Globus pallidus (tissue), 1 donor: ENCODE data around the gene RSRC1.
"Not testable (repeated sequence)": the region's sequence is repeated elsewhere in the genome, so short reads cannot be mapped to it uniquely, and the experiment has no call there.

Source experiments
- DNase-seq: peaks from one replicate; pipeline ENCODE4 v3.0.0-alpha.2; 2015; ENCODE audit warnings: low spot score

The RSRC1 gene

DNA sequence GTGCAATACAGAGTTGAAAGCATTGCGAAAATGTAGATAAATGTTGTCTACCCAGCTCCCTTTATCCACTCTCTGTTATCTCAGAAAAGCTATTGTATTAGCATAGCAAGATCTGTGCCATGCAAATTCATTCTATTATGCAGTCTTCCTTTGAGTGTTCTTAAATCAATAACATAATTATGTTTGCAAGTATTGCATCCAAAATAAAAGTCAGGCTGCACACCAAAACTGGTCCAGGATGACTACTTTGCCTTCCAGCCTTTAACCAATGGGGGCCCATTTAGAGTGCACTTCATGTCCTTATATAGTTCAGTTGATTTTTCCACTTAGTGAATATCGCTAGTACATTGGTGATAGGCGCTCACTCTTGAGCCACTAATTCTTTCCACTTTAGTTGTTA lies 353.7 kb downstream of the RSRC1 start:
- DNase-seq, result no peak

DNA sequence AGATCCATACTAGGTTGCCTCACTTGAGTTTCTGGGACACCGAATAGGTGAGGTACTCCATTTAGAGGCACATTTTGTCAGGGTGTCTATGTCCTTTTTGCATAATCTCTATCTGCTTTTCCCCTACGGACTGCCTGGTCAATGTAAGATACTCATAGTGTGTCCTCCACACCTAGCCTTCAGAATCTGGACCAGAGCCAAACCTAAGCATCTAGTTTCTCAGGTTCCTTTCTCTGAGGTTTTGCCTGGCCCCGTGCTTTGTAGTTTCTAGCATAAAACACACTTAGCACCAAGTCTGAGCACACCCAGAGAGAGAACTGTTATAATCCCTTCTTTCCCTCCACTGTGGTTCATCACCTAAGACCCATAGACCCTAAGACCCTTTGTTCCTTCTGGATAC lies 355.2 kb downstream of the RSRC1 start:
- no peak for DNase-seq

DNA sequence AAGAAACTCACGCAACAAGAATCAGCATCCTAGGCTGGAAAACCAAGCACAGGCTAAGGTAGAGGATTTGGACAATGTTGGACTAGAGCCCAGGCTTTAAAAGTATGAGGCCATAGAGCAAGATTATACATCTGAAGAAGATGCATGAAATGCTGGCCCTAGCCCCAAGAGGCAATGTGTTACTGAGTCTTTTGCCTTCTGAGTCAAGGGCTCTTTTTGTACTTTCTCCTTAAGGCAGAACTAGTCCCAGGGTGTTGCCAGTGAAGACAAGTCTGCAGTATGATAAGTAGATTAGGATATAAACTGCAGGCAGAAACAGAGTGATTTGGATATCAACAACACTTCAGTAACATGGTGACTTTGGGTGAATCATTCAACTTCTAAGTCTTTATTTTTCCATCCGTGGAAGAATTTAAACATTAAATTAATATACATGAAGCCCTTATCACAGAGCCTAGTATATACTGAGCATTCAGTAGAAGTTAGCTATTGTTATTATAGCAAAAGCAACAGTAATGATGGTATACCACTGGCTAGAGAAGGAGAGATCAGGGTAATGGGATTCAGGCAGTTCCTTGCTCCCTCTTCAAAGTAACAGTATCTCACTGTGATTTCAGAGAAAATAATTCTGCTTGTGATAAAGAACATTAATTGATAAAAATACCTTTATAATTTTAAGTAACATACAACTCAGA lies 361.2 kb downstream of the RSRC1 start:
- DNase-seq, result no peak

DNA sequence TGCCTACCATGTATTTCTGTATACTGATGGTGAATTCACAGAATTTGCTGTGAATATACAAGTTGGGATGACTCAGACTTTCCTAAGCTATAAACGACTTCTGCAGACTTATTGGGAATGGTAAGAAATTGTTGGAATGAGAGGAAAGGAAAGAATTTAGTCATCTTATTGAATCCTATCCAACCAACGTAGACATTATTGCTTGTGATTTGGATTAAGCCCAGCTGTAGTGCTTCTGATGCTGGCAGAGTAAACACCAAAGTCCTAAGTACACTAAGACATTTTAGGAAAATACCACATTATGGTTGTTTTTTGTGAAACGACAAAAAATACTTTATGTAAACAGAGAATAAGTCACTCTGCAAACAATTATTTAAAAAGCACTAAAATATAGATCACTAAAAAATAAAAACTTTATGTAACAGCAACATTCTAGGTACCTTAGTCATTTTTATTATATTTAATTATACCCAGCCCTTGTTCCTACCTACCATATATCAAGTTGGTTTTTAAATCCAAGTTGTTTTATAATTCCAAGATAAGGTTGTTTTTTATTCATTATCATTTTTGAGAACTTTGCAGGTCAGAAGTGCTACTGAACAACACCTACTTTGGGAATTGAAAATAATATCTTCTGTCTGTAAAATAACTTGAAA lies 361.9 kb downstream of the RSRC1 start:
- DNase-seq, result no peak

DNA sequence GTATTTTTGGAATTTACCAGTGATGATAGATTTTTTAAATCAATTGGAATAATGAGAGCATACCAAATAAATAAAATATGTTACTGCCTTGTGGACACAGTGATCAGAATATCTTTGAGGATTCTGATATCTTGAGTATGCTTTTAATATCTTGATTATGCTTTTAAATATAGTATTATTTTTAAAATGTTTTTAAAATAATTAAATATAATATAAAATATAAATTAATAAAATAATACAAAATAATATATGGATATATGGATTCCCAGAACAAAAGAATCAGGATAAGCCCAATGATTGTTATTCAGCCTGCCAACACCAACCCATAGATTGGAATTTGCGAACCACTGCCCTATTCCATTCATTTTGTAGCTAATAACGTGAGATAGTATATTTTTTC lies 369.2 kb downstream of the RSRC1 start:
- DNase-seq, result no peak

DNA sequence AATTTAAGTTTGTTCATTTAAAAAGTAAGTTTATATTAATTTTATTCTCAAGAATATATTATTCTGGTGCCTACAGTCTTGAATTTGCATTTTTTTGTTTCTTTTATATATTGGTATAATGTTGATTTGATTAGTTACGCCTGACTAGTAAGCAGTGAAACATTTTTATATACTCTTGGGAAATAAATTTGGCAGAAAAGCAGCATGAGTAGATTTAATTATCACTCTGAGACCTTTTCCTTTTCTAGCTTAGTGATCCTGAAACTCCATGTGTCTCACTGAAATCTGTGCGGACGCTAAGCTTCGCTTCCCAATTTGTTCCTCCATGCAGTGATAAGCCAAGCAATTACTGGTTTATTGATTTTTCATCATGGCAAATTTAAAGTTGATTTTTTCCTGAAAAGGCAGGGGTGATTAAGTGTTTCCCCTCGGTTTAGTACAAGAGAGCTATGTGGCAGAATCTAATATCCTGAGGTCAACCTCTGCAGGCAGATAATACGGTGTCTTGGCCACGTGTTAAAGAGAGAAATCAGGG lies 373.9 kb downstream of the RSRC1 start:
- no peak for DNase-seq

DNA sequence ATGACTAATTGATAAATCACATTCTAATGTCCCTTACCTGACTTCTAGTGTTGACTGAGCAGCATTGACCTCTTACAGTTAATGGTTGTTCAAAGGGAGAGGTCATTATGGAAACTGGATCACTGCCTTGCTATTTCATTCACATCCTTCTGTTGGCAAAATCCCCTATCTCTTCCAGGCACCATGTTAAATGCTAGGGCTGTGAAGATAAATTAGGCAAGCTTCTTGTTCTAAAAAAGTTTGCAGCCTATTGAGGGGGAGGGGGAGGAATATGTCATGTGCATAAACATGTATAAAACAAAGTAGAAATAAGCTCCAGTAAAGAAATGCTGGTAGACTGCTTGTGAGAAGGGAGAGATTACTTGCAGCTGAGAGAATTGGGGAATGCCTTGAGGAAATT lies 376.3 kb downstream of the RSRC1 start:
- DNase-seq, result no peak

DNA sequence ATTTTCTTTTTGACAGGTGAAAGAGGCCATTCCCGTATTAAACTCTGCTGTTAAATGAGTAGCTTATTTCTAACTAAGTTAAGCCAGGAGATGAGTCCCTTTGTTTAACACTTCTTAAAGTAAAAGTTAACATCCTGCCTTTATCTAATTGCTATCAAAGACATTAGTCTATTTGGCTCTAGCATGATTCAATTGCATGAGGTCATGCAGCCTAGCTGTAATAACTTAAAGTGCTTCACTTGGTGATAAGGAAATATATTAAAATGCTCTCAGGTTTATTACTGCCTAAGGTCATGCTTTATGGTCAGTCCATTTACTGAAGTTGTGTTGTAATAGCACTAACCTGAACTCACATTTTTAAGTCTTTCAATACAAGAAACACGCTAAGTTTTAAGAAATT lies 378.8 kb downstream of the RSRC1 start:
- no peak for DNase-seq

DNA sequence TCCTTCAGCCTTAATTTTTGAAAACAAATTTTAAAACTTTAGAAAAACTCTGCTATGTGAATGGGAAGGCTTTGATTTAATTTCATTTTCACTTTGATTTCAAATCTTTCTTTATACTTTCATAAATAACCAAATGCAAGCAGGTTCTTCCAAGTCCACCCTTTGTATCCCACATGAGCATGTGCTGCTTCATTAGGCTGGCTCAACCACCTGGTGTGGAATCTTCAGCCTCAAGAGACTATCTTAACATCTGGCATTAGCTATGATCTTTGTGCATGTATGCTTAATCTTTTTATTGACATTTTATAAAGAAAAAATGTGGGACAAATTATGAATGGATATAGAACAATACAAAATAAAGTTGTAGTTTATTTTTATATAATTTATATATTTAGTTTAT lies 379.3 kb downstream of the RSRC1 start:
- DNase-seq, result no peak

DNA sequence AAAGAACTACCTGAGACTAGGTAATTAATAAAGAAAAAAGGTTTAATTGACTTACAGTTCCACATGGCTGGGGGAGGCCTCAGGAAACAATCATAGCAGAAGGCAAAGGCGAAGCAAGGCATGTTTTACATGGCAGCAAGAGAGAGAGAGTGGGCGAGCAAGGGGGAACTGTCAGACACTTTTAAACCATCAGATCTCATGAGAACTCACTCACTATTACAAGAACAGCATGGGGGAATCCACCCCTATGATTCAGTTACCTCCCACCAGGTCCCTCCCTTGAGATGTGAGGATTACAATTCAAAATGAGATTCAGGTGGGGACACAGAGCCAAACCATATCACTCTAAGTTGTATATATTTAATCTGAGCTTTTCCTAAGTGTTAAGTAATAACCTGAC lies 382.1 kb downstream of the RSRC1 start:
- DNase-seq, result no peak

DNA sequence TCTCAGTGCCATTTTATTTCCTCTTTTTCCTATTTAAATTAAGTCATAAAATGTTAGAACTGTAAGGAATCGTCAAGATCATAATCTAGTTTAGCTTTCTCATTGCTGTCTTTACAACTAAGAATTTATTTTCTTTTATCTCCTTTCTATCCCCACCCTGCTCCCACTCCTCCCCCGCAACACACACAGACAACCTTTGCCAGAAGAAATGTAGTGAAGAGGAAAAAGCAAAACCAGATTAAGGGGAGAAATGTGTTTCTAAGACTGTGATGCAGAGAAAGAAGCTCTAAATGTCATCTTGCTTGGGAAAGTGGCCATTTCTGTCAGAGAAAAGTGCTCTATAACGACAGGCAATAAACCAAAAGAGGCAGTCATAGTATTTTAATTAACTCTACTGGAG lies 382.8 kb downstream of the RSRC1 start:
- DNase-seq, result no peak

DNA sequence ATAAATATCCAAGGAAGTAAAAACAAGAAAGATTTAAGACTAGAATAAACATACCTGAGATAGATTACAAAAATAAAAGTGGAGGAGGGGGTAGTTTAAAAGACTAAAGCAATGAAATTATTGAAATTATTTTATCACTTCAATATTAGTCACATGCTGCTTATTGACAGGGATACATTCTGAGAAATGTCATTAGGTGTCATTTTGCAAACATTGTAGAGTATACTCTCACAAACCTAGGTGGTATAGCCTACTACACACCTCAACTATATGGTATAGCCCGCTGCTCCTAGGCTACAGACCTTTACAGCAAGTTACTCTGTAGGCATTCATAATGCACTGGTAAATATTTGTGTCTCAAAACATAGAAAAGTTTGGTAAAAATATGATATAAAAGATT lies 384.0 kb downstream of the RSRC1 start:
- no peak for DNase-seq

DNA sequence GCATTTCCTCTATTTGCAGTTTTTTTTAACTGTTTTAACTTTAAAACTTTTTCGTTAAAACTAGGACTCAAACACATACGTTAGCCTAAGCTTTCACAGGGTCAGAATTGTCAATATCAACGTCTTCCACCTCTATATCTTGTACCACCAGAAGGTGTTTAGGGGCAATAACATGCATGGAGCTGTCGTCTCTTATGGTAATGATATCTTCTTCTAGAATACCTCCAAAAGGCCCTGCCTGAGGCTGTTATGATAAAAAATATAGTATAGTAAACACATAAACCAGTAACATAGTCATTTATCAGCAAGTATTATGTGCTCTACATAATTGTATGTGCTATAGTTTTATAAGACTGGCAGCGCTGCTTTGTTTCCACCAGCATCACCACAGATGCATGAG lies 384.8 kb downstream of the RSRC1 start:
- DNase-seq, result no peak

DNA sequence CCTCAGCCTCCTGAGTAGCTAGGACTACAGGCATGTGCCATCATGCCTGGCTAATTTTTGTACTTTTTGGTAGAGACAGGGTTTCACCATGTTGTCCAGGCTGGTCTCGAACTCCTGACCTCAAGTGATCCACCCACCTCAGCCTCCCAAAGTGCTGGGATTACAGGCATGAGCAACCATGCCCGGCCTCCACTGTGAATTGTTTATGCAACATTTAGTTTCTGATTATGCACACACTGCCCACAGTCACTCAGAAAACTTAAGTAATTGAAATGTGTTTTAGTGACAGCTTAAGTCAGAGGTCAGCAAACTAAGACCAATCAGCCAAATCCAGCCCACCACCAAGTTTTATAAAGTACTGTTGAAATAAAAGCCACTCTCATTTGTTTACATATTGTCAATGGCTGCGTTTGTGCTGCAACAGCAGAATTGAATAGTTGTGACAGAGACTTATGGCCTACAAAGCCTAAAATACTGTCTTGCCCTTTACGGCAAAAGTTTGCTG lies 385.6 kb downstream of the RSRC1 start:
- DNase-seq, result not testable (repeated sequence)

DNA sequence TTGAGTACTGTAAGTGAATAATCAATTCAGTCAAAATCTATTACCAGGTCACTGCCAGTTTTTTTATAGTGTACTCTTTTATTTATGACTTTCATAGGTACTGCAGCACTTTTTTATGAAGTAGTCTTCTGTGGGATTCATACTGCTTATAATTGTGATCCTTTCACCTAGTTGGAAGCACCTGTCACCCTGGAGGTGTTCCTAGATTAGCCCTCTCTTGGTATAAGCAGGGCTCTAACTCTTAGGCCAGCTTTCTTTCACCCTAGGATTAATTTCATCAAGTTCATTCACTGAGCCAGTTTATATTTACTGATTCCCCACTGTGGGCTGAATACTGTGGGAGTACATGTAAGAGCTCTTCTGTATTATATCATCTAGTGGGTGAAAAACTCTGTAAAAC lies 395.2 kb downstream of the RSRC1 start:
- DNase-seq, result no peak

DNA sequence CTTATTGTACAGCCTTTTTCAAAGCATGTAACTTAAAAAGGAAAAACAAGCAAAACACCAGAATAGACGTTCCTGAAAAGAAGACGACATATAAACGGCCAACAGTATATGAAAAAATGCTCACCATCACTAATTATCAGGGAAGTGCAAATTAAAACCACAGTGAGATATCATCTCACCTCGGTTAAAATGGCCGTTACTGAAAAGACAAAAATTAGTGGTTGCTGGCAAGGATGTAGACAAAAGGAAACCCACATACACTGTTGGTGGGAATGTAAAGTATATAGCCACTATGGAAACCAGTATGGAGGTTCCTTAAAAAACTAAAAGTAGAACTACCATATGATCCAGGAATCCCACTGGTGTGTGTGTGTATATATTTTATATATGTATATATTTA lies 396.6 kb downstream of the RSRC1 start:
- DNase-seq, result no peak

DNA sequence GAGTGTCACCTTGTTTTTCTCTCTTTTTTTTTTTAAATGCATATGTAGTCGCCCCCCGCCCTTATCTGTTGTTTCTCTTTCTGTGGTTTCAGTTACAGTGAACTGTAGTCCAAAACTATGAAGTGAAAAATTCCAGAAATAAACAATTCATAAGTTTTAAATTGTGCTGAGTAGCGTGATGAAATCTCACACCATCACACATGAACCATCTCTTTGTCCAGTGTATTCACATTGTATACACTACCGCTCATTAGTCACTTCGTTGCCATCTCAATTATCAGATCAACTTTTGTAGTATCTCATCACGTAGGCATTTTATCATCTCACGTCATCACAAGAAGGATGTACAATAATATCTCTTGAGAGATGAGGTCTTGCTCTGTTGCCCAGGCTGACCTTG lies 398.6 kb downstream of the RSRC1 start:
- no peak for DNase-seq

DNA sequence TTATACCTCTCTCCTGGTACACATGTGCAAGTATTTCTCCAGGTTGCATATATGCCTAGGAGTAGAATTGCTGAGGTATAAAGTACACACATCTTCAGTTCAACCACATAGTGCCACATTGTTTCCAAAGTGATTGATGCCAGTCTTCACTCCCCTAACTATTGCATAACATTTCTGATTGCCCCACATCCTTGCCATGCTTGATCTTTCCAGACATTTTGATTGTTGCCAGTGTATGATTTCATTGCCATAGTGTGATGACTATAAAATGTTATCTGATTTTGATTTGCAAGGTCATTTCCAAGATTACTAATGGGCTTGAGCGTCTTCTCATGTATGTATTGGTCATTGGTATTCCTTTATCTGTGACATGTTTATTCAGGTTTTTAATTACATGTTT lies 400.0 kb downstream of the RSRC1 start:
- DNase-seq, result no peak

DNA sequence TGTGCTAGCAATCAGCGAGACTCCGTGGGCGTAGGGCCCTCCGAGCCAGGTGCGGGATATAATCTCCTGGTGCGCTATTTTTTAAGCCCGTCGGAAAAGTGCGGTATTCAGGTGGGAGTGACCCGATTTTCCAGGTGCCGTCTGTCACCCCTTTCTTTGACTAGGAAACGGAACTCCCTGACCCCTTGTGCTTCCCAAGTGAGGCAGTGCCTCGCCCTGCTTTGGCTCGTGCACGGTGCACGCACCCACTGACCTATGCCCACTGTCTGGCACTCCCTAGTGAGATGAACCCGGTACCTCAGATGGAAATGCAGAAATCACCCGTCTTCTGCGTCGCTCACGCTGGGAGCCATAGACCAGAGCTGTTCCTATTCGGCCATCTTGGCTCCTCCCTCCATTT lies 406.8 kb downstream of the RSRC1 start:
- DNase-seq, result not testable (repeated sequence)

DNA sequence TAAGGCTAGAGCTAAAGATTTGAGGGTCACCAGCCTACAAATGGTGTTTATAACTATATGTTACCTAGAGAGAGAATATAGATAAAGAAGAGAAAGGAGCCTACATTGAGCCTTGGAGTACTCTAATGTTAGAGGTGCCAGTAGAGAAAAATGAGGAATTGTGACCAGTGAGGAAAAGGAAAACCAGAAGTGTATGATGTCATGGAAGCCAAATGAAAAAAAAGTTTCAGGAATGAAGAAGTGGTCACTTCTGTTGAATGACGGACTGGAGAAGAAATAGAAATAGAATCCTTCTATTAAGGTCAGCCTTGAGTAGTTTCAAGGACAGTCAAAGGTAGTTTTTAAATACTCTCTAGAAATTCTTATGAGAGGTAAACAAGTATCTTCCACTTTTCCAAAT lies 409.9 kb downstream of the RSRC1 start:
- DNase-seq, result no peak

DNA sequence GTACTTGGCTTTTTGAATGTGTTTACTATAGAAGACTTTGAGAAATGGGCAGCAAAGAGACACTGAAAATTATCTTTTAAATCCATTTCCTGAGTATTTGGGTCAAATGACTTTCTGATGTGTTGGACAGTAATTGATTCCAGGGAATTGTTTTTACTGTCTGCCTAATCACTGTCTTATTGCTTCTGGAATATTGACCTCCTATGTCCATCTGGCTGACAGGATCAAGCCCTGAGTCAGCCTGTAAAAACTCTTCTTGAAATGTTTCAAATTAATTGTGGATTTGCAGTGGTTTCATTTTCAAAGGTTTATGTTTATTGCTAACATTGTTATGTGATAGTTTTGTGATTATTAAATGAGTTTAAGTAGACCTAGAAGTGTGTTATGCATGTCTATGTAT lies 410.5 kb downstream of the RSRC1 start:
- DNase-seq, result no peak

DNA sequence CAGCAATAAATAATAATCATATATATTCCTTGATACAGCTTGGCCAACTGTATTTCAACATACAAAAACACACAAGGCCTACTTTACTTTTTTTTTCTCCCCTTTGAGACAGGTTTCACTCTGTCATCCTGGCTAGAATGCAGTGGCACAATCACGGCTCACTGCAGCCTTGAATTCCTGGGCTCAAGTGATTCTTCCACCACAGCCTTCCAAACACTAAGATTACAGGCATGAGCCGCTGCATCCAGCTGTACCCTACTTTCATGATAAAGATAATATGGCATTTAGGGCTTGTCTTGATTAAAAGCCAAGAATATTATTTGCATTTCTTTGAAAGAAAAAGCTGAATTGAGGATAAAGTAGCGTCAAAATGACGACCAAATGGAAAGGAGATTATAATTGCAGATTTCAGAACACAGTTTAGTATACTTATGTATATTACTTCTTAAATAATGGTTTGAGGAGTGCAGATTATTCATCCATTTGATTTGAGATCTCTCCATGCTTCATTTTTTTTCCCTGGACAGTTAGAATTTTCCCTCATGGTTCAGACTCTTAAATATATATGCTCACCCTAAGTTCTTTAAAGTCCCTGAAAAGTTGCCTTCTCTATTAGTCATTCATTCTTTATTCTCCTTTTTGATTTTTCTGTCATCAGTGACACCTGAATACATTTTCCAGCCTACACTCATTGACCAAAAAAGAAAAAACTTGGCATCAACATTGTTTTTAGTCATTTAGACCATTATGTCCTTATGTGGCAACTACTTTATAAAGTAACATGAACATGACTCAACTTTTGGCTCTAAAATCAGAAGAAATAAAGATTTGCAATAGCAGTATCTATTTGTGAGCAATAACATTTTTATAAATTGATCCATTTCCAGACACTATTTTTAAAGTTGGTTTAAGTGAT lies 412.6 kb downstream of the RSRC1 start:
- no peak for DNase-seq
